ENCODE measurements around the gene GRK1.

Gene GRK1

DNA sequence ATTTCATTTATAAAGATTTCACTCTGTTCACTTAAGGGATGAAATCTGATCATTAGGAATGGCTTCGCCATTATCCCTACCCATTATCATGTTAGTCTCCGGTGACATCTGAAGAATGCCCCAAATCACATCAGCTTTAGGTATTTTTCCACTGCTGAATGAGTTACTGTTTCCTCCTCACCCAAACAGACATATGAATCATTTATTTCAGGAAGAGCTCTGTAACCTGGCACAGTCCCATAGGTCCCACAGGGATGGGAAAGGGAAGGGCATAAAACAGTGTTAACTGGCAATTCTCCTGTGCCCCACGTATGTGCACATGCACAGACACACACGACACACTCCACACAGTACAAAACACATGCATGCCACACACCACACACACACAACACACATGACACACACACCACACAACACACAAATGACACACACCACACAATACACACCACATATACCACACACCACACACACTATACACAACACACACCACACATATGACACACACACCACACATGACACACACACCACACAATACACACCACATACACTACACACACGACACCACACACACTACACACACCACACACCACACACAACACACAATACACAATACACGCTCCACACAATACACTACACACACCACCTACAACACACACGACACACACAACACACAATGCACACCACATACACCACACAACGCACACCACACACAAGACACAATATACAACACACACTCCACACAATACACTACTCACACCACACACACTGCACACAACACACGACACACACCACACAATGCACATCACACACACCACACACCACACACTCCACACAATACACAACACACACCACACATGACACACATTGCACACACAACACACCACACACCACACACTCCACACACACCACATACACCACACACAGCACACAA lies 107.4 kb downstream of the GRK1 start:
- no peak overlapping the region for H3K4me3 ChIP-seq (ENCODE audit: low read depth, low read length)

DNA sequence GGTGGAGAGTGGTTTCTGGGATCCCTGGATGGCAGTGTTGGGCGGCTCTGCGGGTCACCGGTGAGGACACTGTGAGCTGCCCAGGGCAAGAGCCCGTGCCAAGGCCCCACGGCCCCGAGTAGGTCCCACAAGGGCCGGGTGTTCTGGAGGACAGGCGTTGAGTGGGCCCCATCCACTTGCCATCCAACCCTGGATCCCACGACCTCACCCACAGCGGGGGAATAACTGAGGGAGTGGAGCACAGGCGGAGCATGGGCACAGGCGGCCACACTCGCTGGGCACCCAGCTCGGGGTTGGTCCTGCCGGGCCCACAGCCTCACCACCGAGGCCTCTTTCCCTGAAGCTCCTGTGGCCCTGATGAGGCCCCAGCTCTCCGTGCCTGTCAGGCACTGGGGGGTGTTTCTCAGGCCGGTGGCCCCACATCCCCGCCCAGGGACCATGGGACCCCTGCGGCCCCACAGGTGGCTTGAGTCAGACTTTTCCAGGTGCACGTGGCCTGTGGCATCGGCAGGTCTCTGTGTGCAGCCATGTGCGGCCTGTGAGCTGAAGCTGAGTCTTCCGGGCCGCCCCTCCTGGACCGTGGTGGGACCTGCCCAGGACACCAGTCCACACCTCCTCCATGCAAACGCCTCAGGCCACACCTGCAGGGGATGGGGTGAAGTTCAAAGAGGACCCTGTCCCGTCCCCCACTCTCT lies 108.6 kb downstream of the GRK1 start:
- no peak overlapping the region for H3K4me3 ChIP-seq (ENCODE audit: low read depth, low read length)

DNA sequence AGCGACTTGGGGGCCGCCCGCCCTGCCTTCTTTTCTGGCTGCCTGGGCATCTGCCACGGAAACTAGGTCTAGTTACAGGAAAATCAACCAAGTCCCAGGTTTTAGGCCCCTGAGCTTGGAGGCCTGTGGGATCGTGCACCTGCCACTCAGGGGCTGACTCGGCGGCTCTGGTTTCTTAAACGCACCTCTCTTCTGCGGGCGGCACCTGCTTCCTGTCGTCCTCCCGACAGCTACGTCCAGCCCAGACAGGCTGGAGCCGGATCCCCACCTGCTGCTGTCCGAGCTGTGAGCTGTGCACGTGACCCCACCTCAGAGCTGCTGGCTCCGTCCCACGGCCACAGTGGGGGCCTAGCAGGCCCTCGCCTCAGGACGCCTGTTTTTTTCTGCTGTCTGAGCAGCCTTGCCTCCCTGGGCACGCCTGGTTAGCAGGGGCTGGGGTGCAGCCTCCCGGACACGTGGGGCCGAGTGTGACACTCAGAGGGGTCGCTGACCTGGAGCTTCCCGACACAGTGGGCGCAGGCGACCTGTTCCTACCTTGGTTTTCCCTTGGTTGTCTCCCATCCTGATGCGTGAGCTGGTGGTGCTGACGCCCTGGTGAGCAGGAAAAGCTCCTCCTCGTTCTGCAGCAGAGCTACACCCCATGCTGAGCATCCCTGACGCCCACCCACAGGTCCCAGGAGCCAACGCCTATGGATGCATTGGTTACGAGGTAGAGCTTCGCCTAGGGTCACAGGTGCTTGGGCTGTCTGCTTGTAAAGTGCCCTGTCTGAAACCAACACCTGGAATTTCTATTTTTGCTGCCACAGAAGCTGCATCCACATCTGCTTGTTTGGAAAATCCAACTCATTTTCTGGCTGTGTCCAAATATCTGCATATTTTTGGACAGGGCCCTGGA lies 109.5 kb downstream of the GRK1 start:
- H3K4me3 ChIP-seq (ENCODE audit: low read depth, low read length), result no peak overlapping the region

DNA sequence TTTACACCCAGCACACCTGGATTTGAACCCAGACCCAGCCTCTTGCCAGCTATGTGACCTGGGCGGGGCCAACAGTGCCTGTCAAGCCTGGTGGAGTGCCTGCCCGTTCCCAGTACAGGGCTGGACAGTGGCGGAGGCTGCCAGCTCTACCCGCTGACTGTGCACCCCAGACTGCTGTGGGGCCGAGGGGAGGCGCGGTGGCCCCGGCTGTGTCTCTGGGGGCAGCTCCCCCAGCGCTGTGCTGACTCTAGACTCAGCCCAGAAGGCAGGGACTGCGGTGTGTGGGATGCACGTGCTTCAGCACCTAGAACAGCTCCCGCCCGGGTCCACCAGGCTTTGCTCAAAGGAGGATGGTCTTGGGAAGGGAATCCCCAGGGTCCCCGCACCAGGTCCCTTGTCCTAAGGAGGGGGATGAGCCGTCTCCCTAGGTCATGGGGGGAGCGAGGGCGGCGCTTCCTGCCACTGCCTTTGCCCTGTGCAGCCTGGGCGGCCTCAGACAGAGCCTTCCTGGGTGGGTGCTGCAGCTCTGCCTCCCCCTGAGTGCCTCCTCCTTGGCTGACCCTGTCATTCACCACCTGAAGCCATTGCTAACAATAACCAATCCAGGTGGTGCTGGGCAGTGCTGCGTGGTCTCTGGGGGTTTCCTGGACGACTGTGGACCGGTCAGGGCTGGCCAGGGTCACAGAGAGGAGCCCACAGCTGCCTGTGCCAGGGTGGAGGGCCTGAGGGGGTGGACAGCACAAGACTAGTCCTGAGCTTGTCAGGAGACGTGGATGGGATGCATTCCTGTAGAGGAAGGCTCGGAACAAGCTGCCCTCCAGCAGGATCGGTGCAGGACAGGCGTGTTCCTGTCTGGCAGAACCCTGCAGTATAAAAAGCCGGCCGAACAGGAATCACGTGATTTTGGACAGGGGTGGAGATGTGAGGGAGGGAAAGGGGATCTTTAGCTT lies 110.6 kb downstream of the GRK1 start:
- H3K4me3 ChIP-seq (ENCODE audit: low read depth, low read length), result no peak overlapping the region

DNA sequence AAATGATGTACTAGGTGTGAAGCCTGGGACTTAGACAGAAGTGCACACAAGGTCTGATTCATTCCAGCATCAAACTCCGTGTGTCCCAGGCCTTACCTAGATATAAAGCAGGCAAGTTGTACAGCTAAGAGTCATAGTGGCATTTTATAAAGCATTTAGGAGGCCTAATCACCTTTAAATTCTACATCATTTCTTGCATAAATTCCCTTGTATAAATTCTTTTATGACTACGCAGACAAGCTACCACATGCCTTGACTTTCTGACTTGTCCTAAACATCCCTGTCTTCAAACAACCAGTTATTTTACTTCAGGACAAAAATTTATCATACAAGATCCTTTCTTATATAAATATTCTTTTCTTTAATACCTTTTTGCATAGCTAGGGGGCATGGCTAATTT lies 114.6 kb downstream of the GRK1 start:
- H3K4me3 ChIP-seq (ENCODE audit: low read depth, low read length), result no peak overlapping the region

DNA sequence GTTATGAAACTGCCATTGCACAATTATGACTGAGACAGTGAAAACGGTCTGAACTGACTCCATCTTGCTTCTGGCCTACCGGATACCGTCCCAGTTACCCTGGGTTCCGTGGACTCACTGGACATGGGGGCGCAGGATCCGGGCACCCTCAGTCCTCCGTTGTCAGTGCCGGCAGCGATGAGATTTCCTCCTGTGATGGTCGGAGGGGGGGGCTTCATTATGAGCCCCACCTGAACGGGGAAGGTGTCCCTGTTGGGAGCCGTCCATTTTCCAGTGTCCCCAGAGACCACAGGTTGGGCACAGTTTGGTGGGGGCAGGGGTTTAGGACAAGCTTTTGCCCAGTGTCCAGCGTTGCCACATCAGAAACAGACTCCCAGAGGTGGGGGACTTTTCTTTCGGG lies 115.5 kb downstream of the GRK1 start:
- no peak overlapping the region for H3K4me3 ChIP-seq (ENCODE audit: low read depth, low read length)

DNA sequence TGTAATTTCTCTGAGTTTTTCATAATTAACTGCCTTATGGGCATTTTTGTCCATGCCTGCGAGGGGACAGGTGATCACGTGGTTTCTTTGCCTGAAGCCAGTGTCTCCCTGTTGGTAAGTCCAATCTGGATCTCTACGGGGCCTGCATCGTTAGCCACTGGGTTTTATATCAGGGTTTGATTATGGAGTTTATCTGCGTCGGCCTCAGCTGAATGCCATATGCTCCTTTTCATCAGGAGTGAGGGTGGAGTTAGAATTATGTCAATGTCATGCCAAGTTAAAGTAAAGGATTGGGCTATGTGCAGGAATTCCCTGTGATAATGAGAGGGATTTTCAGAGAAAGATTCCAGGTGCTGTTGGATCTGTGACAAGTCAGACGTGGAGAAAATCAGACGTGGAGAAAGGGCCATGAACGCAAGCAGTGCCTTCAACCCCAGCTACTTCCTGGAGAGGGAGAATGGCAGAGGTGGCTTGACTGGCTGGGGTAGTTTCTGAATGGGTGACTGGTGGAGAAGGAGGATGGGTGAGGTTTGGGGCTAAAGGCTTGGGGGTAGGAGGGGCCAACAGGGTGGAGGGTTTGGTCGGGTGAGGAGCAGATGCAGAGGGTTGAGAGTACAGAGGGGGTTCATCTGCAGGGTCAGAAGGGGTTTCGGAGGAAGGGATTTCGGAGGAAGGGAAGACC lies 116.3 kb downstream of the GRK1 start:
- H3K4me3 ChIP-seq (ENCODE audit: low read depth, low read length), result no peak overlapping the region

DNA sequence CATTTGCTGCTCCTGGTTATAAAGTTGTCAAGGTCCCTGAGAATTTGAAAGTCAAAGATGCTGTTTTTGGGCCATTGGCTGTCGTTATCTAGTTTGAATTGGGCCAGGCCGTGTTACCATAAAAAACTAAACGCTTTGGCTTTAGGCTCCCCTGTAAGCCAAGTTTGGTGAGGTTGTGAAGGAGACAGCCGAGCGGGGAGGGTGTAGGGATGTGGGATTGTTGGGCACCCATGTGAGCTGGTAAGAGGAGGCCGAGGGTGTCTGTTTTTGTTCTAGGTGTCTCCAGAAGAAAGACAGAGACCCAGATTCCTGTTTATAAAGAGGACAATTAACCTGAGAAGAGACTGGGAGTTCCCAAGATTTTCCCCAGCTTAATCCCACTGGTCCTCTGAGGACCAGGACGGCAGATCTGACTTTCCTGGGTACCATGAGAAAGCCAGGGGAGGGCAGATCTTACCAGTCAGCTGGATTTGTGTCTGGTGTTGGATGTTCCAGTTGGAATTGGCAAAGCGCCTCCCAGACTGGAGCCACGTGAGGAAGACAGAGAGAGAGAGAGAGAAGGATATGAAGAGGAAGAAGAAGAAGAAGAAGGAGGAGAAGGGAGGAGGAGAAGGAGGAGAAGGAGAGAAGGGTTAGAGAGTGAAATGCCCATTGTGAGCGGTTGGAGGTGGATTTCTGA lies 117.1 kb downstream of the GRK1 start:
- H3K4me3 ChIP-seq (ENCODE audit: low read depth, low read length), result no peak overlapping the region

DNA sequence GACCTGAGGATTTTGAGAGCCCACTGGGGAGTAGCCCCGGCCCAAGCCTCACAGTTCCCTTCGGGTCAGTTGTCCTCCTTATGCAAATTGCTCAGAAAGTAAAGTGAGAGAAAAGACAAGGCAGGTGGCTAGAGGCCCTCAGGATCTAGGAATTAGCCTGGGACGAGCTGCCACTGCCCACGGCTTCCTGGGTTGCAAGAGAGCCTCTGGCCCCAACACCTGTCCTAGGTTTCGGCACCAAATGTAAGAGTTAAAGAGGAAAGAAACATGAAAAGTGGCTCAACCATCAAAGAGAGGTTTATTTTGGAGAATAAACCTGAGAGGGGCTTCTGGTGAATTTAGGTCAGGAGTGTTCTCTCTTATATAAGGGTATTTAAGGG lies 117.6 kb downstream of the GRK1 start:
- H3K4me3 ChIP-seq (ENCODE audit: low read depth, low read length), result no peak overlapping the region

DNA sequence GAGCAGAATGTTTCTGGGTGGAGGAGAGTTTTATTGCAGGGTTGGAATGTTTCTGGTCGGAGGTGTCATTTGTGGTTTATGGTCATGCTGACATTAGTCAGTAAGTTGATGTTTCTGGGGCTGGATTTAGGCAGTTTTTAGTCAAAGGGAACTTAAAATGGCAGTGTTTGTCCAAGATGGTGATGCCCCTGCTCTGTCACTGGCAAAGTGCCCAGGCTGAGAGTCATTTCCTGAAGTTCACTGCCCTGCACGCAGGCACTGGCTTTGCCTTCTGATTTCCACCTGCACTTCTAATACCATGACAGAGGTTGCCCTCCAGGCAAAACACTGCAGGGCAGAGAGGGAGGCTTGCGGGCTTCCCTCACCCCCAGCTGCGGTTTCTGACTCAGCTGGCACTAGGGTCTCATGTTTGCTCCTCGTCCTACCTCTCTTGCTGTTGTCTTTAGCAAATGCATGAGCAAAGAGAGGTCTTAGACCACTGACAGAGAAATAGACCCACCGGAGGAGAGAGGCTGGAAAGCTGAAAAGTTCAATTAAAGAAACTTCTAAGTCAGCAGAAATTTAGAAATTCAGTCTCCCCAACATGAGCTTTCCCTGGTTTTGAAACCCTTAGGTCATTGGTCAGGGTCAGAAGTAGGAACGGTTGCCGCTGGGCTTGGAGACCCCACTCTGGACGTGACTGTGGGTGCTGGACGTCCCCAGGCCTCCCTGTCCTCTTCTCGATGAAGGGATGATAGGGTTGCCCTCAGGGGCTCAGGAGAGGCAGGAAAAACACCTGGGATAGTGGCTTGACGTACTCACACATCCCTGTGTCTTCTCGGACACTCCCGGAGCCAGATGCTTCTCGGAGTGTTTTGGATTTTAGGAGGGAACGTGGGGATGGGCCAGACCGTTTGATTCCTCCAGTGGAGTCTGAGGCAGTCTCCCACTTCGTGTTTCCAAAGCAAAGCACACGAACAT lies 118.3 kb downstream of the GRK1 start:
- no peak overlapping the region for H3K4me3 ChIP-seq (ENCODE audit: low read depth, low read length)

DNA sequence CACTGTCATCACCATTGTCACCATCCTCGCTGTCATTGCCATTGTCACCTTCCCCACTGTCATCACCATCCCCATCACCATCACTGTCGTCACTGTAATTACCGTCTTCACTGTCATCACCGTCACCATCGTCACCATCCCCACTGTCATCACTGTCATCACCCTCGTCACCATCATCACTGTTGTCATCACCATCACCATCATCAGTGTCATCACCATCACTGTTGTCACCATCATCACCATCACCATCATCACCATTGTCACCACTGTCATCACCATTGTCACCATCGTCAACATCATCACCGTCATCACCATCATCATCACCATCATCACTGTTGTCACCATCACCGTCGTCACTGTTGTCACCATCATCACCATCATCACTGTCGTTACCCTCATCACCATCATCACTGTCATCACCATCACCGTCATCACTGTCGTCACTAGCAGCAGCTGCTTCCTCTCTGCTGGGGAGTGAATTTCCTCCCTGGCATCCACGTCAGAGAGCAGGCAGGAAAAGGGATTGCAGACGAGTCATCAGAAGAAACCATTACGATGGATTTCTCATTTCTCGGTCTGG lies 119.3 kb downstream of the GRK1 start:
- H3K4me3 ChIP-seq (ENCODE audit: low read depth, low read length), result no peak overlapping the region

Data from iPS-11a (cell line).